Ascending aorta (tissue), 2 donors: ENCODE results near the gene FHL5. TPM values are rescaled to one million over a fixed set of nuclear protein-coding genes. Genes with fewer than 3 reads are reported as not detected.
"Not testable (repeated sequence)": the region's sequence is repeated elsewhere in the genome, so short reads cannot be mapped to it uniquely, and the experiment has no call there.

Source experiments
- DNase-seq, 2 donors: peaks; one replicate each; pipeline ENCODE4 v3.0.0-alpha.2; 2019; ENCODE audit warnings: low spot score in 2 of 2
- H3K27ac ChIP-seq, 2 donors: fragments of 200-600 bp; sonication (generic); one replicate each; pipeline ENCODE4 v1.5.1; 2016 to 2017; ENCODE audit warnings: mild to moderate bottlenecking in 1 of 2
- H3K27me3 ChIP-seq: fragments of 200-600 bp; sonication (generic); one replicate; pipeline ENCODE4 v1.5.1; 2017
- H3K36me3 ChIP-seq, 2 donors: fragments of 200-600 bp; sonication (generic); one replicate each; pipeline ENCODE4 v1.5.1; 2016
- H3K4me1 ChIP-seq, 2 donors: fragments of 200-600 bp; sonication (generic); one replicate each; pipeline ENCODE4 v1.5.1; 2016 to 2017; ENCODE audit warnings: mild to moderate bottlenecking in 1 of 2
- H3K4me3 ChIP-seq, 2 donors: fragments of 200-600 bp; sonication (generic); one replicate each; pipeline ENCODE4 v1.5.1; 2016 to 2017; ENCODE audit warnings: mild to moderate bottlenecking in 1 of 2
- H3K9me3 ChIP-seq, 2 donors: fragments of 200-600 bp; sonication (generic); one replicate each; pipeline ENCODE4 v1.5.1; 2016
- CTCF ChIP-seq, 3 experiments: fragments of 200-600 bp in 2 of 3; fragments of 450-650 bp in 1 of 3; sonication (generic) in 2 of 3; IDR thresholded peaks; one replicate each; pipeline ENCODE4 v1.5.1; 2016 to 2019; ENCODE audit warnings: antibody characterized with exemption in 3 of 3, mild to moderate bottlenecking in 1 of 3, moderate library complexity in 1 of 3
- intact Hi-C: fragments of 100-400 bp; cut with DNase I; formaldehyde crosslinking; loops from one replicate; pipeline ENCODE4 v1.15.1; 2023
- total RNA-seq: library from RNA; depleted of rRNA; stranded (reverse); fragments of >200 nt; gene quantifications from one replicate; pipeline ENCODE4 v1.1.0, GENCODE V29; 2016

FHL5 gene
- total RNA-seq, 1 donor from 2014 or later = 128 TPM

- Histone ChIP-seq H3K27me3 (no peaks in the 10 kb centered on the region), H3K9me3 (no peaks in the 10 kb centered on the region), H3K4me3 (no peak overlapping the region), H3K36me3 (no peaks in the 10 kb centered on the region), H3K4me1 (no peaks in the 10 kb centered on the region), H3K27ac (no peak overlapping the region)
- peak in 2 of 3 experiments; percentile 26 to 49 for TF ChIP-seq CTCF (IDR thresholded peaks at IDR 0.05)
- intact Hi-C loops = loop anchor here (1.0 to 10.0 kb wide), 5 partner anchors 85 to 425 kb away; partner anchors contain the start of genes GPR63 and NDUFAF4
- no peak for DNase-seq
Observed at GRCh38 chr6:96626759-96627364, 63.9 kb downstream of the FHL5 start.

GRCh38 chr6:96631248-96631647, 68.3 kb downstream of the FHL5 start:
- Histone ChIP-seq H3K4me1 (no peaks in the 10 kb centered on the region), H3K36me3 (no peaks in the 10 kb centered on the region)
- TF ChIP-seq CTCF (IDR thresholded peaks at IDR 0.05) = no peak

GRCh38 chr6:96637979-96638378, 75.1 kb downstream of the FHL5 start:
- DNase-seq, H3K4me3 ChIP-seq, H3K27me3 ChIP-seq, H3K36me3 ChIP-seq, H3K4me1 ChIP-seq, intact Hi-C loops, H3K27ac ChIP-seq, H3K9me3 ChIP-seq: not testable (repeated sequence)

More at GRCh38 chr6:96631248-96631647, 68.3 kb downstream of the FHL5 start:
- intact Hi-C loops = no loop called here
- Histone ChIP-seq H3K4me3 (no peak overlapping the region), H3K27ac (no peak overlapping the region), H3K9me3 (no peaks in the 10 kb centered on the region), H3K27me3 (no peaks in the 10 kb centered on the region)
- no peak for DNase-seq

GRCh38 chr6:96645106-96645505, 82.2 kb downstream of the FHL5 start:
- Histone ChIP-seq H3K36me3 (no peaks in the 10 kb centered on the region), H3K9me3 (no peaks in the 10 kb centered on the region), H3K4me1 (no peaks in the 10 kb centered on the region), H3K27me3 (no peaks in the 10 kb centered on the region), H3K27ac (no peak overlapping the region), H3K4me3 (peak overlapping the region in 1 of 2 donors; percentile 19)
- no peak for DNase-seq
- no peak for TF ChIP-seq CTCF (IDR thresholded peaks at IDR 0.05)
- intact Hi-C loops = no loop called here

- H3K27ac ChIP-seq = no peak overlapping the region
- no peaks in the 10 kb centered on the region for H3K36me3 ChIP-seq
- H3K4me3 ChIP-seq = no peak overlapping the region
- no peak for DNase-seq
- intact Hi-C loops = no loop called here
- TF ChIP-seq CTCF (IDR thresholded peaks at IDR 0.05) = no peak
- H3K9me3 ChIP-seq = no peaks in the 10 kb centered on the region
- no peaks in the 10 kb centered on the region for H3K4me1 ChIP-seq
- no peaks in the 10 kb centered on the region for H3K27me3 ChIP-seq
Observed at GRCh38 chr6:96649926-96650325, 87.0 kb downstream of the FHL5 start.

GRCh38 chr6:96651816-96652215, 88.9 kb downstream of the FHL5 start:
- intact Hi-C loops = no loop called here
- H3K9me3 ChIP-seq = no peaks in the 10 kb centered on the region
- no peaks in the 10 kb centered on the region for H3K36me3 ChIP-seq

More at GRCh38 chr6:96651816-96652215, 88.9 kb downstream of the FHL5 start:
- TF ChIP-seq CTCF (IDR thresholded peaks at IDR 0.05) = no peak
- no peaks in the 10 kb centered on the region for H3K4me1 ChIP-seq
- no peak for DNase-seq
- H3K4me3 ChIP-seq = no peak overlapping the region
- H3K27me3 ChIP-seq = no peaks in the 10 kb centered on the region
- no peak overlapping the region for H3K27ac ChIP-seq
